Stimulated activated CD8-positive, alpha-beta memory T cell treated with anti-CD3 and anti-CD28 coated beads, Interleukin-15, amount 100 ng/mL, for 1 hour (primary cell): ENCODE data around the gene DOCK2.

ENCODE experiments used
- DNase-seq: peaks from one replicate; pipeline ENCODE4 v3.0.0-alpha.2; 2020; ENCODE audit warnings: low read depth

Gene DOCK2

DNA sequence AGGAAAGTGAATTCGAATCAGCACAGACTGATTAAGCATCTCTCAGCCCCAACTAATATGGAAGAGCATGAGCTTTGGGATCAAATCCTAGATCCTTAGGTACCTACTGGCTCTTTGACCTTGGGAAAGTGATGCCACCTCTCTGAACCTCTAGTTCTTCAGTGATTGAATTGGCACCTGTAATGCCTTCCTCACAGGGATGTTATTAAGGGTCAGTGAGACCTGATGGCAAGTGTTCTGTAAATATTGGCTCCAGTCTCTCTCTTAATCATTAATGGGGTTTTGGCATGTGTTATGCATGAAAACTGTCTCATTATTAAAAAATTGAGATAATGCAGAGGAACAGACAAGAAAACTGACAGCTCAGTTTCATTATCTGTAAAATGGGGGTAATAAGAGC is 227.4 kb downstream of the DOCK2 start:
- no peak for DNase-seq

DNA sequence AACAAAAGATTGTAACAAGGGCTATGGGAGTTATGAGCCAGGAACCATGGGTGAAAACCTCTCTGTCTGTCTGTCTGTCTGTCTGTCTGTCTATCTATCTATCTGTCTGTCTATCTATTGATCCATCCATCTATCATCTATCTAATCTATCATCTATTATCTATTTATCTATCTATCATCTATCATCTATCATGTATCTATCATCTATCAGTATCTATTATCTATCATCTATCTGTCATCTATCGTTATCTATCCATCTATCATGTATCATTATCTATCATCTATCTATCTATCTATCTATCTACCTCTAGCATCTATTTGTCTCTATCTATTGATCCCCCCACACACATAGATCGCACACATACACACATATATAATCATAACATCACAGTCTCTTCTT is 230.3 kb downstream of the DOCK2 start:
- DNase-seq: no peak

DNA sequence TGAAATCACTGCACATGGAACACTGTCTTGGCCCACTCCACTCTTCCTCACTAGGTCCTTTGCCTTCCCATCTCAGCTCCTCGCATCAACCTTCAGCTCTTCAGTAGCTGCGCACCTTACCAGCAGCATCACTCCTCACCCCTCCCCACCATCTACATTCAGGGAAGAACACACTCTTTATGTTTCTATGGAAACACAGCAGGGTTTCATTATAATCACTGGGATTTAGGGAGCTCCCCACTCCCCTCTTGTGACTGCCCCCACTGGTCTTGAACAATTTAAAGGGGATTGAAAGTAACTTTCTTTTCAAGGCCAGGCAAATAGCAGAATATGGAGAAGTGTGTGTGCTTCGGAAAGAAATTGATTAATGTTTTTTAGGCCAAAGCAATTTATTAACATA is 232.0 kb downstream of the DOCK2 start:
- DNase-seq: no peak

DNA sequence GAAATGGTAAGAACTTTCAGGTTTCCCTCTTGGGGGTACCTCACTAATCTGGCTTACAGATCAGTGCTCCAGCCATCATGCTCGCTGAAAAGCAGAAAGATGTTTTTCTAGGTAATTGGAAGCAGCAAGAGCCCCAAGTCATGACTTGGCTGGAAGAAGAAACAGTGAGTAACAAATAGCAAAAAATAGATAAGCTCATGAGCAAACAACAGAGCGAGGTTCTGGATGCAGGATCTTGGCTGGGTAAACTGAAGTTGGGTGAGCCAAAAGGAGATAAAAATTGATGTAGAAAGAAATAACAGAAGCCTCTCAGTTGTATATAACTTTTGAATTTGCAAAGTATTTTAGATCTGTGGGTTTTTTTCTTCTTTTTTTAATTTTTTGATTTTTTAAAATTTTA is 233.1 kb downstream of the DOCK2 start:
- no peak for DNase-seq

DNA sequence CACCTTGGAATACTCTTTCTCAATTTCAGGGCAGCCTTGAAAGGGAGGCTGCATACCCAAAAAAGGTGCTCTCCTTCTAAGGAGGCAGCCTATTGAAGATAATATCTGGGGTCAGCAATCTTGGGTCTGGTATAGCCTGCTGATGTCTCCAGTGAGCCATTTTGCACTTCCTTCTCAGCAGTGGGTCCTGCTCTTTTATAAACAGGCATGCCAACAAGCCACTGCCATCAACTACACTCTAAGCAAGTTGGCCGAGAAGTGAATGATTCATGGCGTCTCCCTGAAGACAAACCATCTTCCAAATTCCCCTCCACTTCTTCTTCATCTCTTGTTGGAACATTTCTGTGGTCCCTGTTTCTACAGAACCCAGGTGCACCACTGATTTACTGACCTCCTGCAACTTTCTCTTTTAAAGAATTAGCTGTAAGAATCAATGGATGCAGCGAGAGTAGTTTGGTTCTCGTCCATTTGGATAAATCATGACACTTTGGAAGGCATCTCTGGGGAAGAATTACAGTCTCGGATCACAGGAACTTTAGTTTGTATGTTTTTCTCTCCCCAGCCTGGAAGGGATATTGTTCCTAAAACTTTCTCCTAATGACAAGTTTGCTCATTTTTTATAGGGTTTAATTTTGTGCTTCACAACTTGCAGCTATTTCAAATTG is 234.9 kb downstream of the DOCK2 start:
- no peak for DNase-seq

DNA sequence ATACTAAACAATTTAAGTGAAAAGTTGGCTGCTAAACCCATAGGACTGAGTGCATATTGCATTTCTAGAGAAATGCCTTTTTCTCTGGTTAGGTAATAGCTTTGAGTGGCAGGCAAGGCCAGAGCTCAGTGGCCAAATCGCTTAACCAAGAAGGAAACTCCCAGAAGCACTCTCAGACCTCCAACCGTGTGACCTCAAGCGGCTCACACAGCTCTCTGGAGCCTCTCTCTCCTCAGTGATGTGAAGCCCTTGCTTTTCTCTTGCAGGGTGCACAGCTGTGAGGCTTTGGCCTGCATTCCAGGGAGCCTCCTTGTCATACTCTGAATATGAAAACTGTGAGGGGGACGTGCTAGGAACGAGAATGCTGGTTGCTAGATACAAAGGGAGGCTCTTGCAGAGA is 236.6 kb downstream of the DOCK2 start:
- no peak for DNase-seq

DNA sequence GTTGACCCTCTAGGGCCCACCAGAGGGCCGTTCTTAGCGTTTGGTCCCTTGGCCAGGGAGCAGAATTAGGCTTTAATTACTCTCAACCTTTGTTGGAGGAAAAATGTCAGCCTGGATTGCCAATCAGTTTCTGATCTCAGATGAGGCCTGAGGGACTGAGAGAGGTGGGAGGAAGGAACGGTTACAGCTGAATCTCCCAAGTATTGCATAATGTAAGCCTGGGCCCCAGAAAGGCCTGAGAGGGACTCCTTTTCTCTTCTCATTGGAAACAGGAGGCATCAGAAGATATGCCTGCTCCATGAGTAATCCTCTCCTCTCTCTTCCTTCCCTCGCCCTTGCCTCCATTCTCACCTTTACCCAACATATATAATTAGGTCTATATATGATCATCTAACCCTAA is 237.5 kb downstream of the DOCK2 start:
- DNase-seq: no peak

DNA sequence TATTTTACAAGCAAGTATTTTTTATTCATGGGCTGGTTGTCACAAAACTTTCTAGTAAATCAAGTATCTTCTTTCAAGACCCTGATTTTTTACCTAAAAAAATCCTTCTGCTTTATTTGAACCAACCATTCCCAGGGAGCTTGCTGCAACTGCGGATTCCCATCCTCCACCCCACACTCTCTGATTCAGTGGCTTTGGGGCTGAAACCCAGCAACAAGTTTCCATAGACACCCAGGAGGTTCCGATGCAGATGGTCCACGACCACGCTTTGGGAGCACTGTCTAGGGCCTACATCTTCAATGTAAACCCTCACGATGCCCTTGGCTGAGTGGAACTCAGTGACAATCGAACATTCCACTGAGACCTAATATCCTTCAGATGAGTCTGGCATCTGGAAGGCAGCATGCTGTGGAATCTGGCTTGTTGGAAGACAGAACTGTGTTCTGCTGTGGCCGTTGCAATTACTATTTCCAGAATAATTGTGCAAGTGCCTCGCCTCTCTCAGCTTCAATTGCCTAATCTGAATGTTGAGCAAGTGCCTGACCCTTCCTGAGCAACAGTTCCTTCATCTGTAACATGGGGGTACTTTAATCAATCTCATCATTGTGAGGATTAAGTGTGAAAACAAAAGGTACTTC is 238.1 kb downstream of the DOCK2 start:
- no peak for DNase-seq

DNA sequence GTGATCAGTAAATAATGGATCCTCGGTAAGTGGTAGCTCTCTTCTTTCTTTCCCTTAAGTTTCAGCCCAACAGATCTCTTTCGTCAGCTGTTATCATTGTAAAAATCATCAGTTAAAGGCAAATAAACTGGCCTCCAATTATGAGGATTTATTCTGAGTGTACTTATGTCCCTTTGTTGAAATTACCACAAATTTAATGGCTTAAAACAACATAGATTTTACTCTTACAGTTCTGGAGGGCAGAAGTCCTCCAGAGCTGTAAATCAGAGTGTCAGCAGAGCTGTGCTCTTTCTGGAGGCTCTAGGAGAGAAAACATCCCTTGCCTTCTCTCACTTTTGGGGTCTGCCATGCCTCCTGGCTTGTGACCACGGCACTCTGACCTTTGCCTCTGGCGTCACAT is 238.7 kb downstream of the DOCK2 start:
- no peak for DNase-seq

DNA sequence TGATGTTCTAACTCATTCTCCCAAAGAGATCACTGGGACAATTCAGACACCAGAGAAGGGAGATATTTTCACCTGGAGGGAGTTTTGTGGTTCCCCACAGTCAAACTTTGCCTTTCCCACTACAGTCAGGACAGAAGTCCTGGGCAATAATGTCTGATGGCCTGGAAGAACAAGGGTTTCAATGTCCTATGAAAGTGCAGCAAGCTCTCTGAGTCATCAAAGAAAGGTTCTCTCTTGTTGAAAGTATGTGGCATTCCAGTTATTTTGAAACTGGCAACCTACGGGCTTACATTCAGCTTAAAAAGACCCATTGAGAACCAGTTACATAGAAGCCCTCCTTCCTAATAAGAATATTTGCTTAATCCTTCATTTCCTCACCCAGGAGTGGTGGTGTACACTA is 239.3 kb downstream of the DOCK2 start:
- no peak for DNase-seq

DNA sequence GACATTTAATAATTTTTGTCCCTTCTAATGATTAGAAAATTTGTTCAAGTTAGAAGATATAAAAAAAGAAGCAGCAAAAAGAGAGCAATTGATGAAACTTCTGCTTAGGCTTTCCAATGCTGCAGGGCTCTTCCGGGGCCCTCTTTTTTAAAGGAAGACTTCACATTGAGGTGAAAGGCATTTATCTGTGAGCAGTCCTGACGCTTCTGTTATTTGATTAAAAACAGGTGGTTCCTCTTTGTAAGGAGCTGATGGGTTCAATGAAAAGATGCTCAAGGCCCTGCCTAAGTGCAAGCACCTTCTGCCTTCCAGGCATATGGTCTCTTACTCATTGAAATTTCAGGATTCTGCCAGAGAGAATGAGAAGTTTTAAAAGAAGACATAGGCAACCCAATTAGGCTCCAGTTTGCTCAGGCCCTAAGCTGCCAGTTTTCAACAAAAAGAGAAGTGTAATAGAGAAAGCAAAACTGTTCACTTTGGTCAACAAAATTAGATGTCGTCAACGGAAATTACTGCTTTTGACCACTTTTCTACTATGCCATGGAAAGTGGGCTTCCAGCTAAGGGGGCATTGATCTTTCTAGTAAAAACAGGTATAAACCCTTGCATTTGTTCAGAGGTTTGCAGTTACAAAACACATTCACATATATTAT is 243.1 kb downstream of the DOCK2 start:
- no peak for DNase-seq

DNA sequence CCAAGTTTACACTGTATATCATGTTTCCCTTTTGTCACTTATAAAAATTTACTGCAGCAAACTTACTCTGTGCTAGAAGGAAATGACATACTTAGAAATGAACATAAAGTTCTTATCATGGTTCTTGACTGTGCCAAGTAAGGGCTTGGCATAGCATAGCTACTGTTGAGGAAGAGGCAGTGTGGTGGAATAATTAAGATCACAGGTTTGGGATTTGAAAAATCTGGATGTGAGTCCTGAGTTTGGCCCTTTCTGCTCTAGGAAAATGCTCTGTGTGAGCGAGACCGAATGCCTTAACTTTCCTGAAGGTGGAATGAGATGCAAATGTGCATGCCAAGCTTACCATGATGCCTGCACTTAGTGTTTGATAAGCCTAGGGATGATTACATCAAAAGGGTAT is 243.7 kb downstream of the DOCK2 start:
- DNase-seq: no peak

DNA sequence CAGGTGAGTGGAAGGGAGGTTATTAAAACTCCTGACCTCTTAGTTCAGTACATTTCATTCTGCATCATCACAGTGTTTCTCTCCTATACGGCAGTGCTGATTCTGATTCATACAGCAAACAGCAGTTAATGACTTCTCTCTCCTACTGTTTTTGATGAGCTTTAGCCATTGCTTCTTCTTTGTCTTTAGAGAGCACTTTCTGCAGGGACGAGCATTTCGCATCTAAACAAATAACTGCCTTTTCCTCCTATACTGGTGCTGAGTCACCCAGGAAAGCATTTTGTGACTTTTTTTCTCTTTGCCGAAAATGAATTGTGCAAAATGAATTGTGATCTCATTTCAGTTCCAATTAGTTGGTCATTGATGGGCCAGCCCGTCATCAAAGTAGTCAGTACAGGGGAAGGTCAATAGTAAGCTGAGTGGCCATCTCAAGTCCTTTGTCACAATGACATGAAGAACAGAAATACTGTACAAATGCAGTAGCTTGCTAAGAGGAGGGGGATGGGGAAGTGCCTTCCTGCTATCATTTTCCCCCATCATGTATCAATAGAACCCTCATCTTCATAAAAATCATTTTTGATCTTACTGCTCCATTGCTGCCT is 244.7 kb downstream of the DOCK2 start:
- no peak for DNase-seq

DNA sequence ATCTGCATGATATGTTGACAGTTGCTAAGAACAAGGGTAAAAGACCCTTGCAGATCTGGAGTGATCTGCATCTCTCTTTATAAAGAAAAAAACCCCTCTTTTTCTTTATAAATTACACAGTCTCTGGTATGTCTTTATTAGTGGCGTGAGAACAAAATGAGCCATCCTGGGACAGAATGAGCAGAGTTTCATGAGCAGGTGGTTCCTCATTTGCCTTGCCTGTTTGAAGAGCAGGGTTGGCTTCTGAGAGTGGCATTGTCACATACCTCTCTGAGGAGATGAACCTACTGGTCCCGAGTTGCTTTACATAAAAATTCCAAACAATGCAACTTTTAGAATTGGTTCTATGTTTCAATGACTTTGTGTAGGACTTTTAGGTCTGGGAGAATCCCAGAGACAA is 249.0 kb downstream of the DOCK2 start:
- no peak for DNase-seq

DNA sequence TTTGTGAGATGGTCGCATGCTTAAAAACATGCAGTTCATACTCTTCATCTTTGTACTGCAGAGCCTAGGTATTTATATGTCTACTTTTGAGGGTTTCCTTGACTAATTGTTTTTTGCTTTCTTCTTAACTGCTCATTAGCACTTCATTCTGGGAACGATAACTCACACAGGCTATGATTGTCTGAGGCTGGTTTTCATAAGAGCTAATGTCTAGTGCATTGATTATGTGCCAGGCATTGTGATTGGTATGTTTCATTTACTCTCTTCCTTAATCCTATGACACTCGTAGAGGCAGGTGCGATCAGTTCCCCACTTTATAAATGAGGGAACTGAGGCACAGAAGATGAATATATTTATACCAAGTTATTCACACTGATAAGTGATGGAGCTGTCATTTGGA is 249.6 kb downstream of the DOCK2 start:
- no peak for DNase-seq

DNA sequence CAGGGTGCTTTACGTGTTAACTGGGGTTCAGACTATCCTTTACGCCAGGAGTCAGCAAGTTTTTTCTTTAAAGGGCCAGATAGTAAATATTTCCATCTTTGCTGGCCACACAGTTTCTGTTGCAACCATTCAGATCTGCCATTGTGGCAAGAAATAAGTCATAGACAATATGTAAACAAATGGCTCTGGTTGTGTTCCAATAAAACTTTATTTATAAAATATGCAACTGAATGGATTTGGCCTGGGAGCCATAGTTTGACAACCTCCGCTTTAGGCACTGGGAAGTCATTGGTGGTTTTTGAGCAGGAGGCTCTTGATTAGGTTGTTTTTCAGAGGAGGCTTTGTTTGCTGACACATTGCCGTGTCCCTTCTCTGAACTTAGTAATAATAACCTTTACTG is 252.5 kb downstream of the DOCK2 start:
- no peak for DNase-seq

DNA sequence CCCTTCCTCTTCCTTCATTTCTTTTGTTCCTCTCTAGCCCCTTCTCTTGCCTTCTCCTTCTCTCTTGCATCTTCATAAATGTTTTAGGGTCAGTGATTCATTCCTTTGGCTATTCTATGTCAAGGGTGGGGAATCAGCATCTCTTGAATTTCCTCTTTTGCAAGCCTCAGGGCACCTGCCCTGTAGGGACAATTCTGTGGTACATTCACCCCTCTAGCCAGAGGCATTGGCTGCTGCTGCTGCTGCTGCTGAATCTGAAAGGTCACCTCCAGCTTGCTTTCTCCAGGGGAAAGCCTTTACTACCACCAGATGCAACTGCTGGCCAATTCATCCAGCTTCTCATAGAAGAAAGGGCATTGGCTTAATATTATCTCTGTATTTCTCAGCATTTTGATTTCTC is 255.9 kb downstream of the DOCK2 start:
- DNase-seq: no peak

DNA sequence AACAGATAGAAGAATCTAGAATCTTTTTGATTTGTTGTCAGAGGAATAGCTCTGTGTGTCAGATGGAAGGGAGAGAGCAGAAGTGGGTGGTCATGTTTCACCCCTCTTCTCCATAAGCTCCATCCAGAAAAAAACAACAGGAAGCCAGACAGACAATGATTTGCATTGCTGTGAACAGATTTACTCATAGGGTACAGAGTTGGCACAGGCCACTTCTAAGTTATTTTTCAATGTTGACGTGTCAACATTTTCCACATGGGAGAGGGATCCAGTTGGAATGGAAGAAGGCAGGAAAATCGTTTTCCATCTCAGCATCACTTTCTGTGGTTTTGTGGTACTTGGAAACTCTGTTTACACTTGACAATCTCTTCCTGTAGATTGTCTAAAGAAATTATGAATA is 256.5 kb downstream of the DOCK2 start:
- no peak for DNase-seq

DNA sequence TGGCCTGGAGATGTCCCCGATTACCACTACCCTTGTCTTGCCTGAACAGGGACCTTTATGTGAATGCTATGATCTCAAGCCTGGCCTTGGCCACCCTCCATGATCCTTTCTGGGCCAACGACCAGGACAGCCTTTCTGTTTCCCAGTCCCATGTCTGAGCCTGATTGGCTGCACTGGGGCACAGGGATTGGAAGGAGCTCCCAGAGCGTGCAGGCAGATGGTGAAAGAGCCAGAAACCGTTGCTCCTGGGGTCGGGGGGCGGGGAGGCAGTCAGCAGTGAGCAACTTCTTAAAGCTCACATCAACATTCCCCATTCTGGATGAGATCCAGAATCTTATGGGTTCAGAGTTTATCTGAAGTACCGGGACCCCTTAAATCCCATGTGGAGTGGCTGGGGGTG is 258.9 kb downstream of the DOCK2 start:
- DNase-seq: no peak

DNA sequence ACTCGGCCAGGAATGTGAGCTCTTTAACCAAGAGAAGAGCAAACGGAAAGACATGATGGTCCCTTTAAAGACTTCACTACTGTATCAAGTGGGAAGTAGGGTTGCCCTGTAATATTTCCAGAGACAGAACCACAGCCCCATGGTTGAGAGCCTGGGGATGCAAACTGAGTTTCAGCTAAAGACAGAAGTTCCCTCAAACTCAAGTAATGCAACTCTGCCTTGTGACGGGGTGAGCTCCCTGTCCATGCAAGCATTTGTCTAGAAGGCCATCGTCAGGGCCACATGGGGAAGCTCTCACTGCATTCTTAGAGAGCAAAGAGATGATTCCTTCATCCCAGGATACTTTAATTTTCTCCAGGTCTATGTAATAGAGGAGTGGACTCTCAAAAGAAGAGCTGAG is 260.4 kb downstream of the DOCK2 start:
- DNase-seq: no peak

DNA sequence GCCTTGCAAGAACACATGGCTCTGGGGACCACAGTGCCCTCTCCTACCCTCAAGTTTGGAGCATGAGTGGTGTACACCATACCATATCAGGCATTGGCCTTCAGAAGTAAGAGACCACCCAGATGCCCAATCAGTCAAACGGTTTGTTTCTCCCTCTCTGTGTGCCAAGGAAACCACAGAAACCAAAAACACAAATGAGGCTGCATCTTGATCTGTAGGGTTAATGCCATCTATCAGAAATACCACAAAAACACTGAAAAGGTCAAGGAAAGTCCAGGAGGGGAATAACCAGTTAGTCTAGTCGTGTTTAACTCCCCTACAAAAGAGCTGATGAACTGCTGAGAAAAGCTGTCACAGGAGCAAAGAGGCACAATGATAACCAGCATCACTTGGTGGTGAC is 264.8 kb downstream of the DOCK2 start:
- DNase-seq: no peak

DNA sequence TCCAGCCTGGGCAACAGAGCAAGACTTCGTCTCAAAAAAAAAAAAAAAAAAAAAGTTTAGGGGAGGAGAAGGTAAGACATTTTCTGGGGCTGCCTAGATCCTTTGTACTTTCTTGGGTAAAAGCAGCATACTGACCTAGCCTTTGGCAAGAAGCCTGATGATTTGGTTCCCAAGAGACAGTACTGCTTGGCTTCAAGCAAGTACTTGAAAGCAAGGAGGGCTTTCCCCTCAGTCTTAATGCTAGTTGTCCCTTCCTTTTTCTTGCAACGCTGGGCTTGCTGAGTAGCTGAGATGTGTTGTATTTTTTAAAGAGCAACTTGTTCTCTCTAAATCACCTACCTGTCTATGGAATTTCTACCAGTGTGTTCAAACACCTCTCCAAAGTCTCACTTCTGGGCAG is 267.0 kb downstream of the DOCK2 start:
- no peak for DNase-seq

DNA sequence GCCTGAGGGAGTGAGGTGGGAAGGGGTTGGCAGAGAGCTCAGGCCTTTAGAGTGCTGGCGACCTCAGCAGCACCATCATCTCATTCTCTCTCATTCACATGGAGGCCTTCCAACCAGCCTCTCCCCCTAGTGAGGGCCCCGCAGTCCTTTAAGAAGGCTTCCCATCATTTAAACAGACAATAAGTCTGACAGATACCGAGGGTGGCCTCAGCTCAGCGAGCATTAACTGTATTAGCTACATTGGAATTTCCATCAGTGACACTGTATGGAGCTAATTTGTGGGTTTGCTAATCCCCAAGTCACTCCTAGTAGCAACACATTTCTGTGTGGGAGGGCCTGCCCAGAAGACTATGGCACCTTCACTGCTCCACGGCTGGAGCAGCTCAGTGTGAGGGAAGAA is 267.4 kb downstream of the DOCK2 start:
- DNase-seq: no peak
